Neural cell (in vitro differentiated cells): ENCODE results near the gene HSFX3.

Experiments used
- RAD21 ChIP-seq: fragments of 450-650 bp; conservative IDR thresholded peaks from 2 replicates; pipeline ENCODE4 v1.6.1; 2014; ENCODE audit warnings: antibody characterized with exemption, mild to moderate bottlenecking, moderate library complexity
- TF ChIP-seq, protein P1 (sequence below): fragments of 450-650 bp; IDR thresholded peaks from 2 replicates; pipeline ENCODE4 v1.5.1; 2014; ENCODE audit warnings: antibody characterized with exemption, mild to moderate bottlenecking, moderate library complexity; ENCODE audit not compliant: poor library complexity, severe bottlenecking

DNA sequence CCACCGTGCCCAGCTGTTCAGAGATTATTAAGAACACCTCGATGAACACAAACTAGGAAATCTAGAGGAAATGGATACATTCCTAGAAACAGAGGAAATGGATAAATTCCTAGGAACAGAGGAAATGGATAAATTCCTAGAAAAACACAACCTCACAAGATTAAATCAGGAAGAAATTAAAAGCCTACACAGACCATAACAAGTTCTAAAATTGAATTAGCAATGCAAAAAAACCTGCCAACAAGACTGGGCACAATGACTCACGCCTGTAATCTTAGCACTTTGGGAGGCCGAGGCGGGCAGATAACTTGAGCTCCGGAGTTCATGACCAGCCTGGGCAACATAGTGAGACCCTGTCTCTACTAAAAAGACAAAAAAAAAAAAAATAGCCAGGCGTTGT lies 31.5 kb downstream of the HSFX3 start:
- TF ChIP-seq, protein P1, sequence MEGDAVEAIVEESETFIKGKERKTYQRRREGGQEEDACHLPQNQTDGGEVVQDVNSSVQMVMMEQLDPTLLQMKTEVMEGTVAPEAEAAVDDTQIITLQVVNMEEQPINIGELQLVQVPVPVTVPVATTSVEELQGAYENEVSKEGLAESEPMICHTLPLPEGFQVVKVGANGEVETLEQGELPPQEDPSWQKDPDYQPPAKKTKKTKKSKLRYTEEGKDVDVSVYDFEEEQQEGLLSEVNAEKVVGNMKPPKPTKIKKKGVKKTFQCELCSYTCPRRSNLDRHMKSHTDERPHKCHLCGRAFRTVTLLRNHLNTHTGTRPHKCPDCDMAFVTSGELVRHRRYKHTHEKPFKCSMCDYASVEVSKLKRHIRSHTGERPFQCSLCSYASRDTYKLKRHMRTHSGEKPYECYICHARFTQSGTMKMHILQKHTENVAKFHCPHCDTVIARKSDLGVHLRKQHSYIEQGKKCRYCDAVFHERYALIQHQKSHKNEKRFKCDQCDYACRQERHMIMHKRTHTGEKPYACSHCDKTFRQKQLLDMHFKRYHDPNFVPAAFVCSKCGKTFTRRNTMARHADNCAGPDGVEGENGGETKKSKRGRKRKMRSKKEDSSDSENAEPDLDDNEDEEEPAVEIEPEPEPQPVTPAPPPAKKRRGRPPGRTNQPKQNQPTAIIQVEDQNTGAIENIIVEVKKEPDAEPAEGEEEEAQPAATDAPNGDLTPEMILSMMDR = no peak
- no peak for TF ChIP-seq RAD21
